NCI-H1930 (cell line): ENCODE measurements around the gene MEP1A.
"Not testable (repeated sequence)": the region's sequence is repeated elsewhere in the genome, so short reads cannot be mapped to it uniquely, and the experiment has no call there.

Experiments
- DNase-seq, 2 experiments: peaks; one replicate each; lab custom pipeline; 2025; lab: John Stamatoyannopoulos, UW

Gene MEP1A

DNA sequence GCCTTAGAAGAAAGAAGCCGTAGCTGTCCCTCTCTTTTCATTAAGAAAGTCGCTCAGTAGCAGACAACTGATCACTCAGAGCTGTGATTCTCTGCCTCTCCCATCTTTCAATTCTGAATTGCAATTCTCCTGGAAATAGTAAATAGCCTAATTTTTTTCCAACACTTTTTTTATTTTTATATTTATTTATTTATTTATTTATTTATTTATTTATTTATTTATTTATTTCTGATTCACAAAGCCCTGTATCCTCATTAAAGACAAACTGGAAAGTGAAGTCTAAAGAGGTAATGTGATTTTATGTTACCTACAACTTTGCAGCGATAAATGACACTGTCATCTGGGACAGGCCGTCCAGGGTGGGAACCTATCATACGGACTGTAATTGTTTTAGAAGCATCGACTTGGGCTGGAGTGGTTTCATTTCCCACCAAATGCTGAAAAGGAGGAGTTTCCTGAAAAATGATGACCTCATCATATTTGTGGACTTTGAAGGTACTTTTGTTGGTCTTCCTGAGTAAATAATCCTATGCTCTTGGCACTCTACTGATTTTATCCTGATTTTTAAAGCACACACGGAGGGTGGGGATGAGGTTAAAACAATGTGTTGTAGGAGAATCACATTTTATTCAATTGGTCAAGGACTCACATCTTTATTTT lies 41.2 kb downstream of the MEP1A start:
- DNase-seq: not testable (repeated sequence)

DNA sequence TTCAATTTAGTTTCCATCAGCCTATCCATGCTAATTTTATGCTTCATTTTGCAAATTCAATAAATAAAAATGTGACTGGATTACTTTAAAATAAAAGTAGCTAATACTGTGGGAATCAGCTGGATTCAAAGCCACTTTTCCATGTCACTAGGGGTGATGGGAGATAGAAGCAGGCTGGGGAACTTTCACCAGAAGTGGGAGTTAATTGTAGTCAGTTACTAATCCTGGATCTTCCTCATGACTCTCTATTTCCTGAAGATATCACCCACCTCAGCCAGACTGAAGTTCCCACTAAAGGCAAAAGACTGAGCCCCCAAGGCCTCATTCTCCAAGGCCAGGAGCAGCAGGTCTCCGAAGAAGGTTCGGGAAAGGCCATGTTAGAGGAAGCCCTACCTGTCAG lies 41.8 kb downstream of the MEP1A start:
- DNase-seq: not testable (repeated sequence)

DNA sequence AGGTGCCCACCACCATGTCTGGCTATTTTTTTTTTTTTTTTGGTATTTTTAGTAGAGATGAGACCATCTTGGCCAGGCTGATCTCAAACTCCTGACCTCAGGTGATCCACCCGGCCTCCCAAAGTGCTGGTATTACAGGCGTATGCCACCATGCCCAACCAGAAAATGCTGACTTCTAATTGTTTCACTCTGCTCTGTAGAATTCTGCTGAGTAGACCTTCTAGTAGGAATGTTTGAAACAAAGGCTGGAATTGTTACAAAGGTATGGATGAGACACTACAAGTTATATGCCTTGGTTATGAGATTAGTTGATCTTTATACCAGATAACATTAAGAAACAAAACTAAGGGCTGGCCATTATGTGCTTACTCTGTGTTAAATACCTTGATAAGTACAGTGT lies 44.8 kb downstream of the MEP1A start:
- no peak for DNase-seq

DNA sequence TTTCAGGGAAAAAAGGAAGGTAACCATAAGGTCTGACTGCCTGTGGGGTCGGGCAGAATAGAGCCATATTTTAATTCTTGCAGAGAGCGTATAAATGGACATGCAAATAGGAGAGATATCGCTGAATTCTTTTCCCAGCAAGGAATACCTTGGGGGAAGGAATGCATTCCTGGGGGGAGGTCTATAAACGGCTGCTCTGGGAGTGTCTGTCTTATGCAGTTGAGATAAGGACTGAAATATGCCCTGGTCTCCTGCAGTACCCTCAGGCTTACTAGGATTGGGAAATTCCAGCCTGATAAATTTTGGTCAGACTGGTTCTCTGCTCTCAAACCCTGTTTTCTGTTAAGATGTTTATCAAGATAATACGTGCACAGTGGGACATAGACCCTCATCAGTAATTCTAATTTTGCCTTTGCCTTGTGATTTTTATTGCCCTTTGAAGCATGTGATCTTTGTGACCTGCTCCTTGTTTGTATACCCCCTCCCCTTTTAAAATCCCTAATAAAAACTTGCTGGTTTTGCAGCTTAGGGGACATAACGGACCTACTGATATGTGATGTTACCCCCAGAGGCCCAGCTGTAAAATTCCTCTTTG lies 49.2 kb downstream of the MEP1A start:
- not testable (repeated sequence) for DNase-seq

DNA sequence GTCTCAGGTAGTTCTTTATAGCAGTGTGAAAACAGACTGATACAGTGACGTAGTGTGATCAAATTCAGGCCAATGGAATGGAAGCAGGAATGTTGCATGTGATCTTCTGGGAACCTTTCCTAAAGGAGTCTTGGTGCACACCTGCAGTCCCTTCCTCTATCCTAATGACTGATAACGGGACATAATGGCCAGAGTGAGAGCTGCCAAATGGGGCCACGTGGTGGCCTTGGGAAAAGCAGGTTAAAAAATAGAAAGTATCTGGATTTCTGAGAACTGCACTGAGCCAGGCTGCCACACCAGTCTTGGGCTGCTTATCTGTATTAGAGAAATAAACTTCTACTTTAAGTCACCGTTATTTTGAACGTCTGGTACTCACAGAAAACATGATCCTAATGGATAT lies 51.9 kb downstream of the MEP1A start:
- DNase-seq: no peak

- DNase-seq: peak in 1 of 2 experiments; percentile 78
These were observed 55.6 kb downstream of the MEP1A start for GRCh38 chr6:46848684-46849360.

- DNase-seq: no peak
These were observed 56.1 kb downstream of the MEP1A start for GRCh38 chr6:46849361-46849690.

DNA sequence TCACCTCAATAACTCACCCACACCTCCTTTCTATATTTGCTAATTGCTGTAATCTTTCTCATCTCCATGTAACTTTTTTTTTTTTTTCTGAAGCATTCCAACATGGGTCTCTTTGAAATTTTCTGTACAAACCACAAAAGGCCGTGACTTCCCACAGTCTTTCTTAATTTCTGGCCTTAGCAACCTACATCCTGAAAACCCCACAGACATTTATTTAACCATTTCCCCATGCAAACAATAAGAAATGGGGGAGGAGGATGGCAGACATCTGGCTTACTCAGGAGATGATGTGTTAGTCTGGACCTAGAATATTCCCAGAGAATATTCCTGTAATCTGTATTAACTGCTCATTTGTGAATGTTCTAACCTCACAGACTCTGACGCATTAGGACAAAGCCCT lies 57.6 kb downstream of the MEP1A start:
- no peak for DNase-seq

- not testable (repeated sequence) for DNase-seq
These were observed 58.4 kb downstream of the MEP1A start for GRCh38 chr6:46851576-46851975.

- not testable (repeated sequence) for DNase-seq
These were observed 62.8 kb downstream of the MEP1A start for GRCh38 chr6:46855966-46856365.

GRCh38 chr6:46862381-46862780 lies 69.2 kb downstream of the MEP1A start:
- no peak for DNase-seq

DNA sequence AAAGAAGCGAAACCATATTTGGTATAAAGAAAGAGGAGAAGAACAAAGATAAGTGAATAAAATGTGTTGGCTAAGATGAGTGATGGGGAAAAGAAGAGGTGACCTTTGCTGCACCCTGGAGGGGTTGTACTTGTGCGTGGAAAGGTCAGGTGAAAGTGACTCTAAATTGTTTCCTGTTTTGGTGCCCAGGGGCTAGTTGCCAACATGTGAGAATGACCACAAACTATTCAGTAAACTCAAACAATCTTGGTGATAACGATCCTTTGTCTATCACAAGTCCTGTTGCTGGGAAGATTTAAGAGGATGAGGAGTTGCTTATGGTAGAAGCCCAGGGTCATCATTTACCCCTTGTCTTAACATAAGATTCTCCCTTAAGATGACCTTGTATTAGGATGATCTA lies 70.6 kb downstream of the MEP1A start:
- DNase-seq: no peak

DNA sequence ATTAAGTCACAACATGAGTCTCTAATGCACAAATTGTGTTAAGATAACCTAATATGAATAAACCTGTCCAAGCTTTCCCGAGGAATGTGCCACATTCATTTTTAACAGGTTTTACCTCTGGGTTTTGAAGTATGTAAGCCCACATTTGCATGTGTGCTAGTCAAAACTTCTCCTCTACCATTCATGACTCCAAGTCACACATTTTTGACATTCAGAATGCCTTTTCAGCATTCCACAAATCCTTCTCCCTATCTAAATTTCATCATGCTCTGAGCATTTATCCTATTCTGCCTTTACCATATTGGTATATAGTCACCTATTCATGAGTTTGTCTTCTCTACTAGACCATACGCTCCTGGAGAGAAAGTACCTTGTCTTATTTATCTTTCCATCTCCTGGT lies 72.0 kb downstream of the MEP1A start:
- DNase-seq: no peak

DNA sequence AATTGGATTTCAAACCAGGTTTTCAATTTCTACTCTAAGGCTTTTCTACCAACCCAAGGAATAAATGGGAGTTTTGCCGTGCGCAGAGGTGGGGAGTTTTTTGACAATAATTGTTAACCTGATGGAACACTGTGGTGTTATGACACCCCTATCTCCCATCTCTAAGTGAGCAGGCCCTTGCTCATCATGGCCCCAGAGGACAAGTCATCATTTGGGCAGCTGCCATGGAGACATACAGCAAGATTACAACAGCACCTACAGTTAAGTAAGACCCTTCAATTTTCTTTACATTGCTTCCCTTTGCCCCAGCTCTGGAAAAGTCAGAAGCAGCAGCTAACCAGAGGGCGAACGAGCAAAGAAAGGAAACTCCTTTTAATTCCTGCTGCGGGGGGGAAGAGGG lies 74.2 kb downstream of the MEP1A start:
- no peak for DNase-seq

GRCh38 chr6:46876126-46876525 lies 82.9 kb downstream of the MEP1A start:
- DNase-seq: no peak

GRCh38 chr6:46879003-46879402 lies 85.8 kb downstream of the MEP1A start:
- no peak for DNase-seq

DNA sequence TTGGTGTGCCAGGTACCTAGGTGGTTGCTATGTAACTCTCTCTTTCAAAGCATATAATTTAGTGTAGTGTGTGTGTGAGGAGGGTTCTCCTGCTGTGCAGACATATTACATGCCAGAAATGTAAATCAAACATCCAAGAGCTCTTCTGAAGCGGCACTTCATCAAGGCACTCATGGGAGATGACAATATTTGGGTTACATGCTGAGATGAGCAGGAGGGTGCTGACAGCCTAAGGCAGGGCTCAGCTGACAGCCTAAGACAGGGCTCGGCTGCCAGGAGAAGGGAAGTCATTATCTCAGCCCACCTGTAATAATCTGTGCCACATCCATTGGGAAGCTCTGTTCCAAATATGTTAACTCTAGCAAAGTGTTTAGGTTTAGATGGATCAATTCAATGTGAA lies 89.5 kb downstream of the MEP1A start:
- DNase-seq: no peak

DNA sequence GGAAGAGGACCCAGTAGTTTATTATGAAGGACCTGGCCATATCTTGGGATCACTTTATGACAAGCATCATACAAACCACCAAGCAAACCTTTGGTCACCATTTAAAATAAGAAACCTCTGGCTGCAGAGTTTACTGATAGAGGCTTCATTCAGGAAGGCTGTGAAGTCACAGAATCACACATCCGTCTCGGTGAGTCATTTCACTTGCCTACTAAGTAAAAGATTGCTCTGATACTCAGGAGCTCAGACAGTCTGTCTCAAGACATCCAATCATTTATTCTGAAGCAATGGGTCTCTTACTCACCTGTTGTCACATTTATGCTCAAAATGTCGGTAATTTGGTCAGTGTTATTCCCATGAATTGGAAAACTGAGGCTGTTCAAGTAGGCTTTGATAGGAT lies 94.8 kb downstream of the MEP1A start:
- DNase-seq: no peak

GRCh38 chr6:46888578-46888977 lies 95.4 kb downstream of the MEP1A start:
- DNase-seq: no peak
